Activated T-helper 2 cell treated with anti-CD3 and anti-CD28 coated beads, Interferon-gamma antibody, Interleukin-2, Interleukin-4, amounts not matched to agents 10 μg/mL and 5 μg/mL and 100 μg/mL, durations not matched to agents 14 hours and 24 hours and 36 hours (primary cell): ENCODE data around the gene CBX7. TPM values are rescaled to one million over a fixed set of nuclear protein-coding genes. Genes with fewer than 3 reads are reported as not detected.
"Not testable (repeated sequence)": the region's sequence is repeated elsewhere in the genome, so short reads cannot be mapped to it uniquely, and the experiment has no call there.

Experiments used
- DNase-seq: peaks from one replicate; pipeline ENCODE4 v3.0.0; 2021; ENCODE audit warnings: low spot score
- H3K27ac Mint-ChIP-seq: one replicate; pipeline ENCODE4 v1.8.0; 2021; ENCODE audit warnings: mixed read lengths
- H3K27me3 Mint-ChIP-seq: one replicate; pipeline ENCODE4 v1.8.0; 2021; ENCODE audit warnings: low read depth, mixed read lengths
- H3K36me3 Mint-ChIP-seq: one replicate; pipeline ENCODE4 v1.8.0; 2021; ENCODE audit warnings: low read depth, mixed read lengths
- H3K4me1 Mint-ChIP-seq: one replicate; pipeline ENCODE4 v1.8.0; 2021; ENCODE audit warnings: low read depth, mixed read lengths
- H3K4me3 Mint-ChIP-seq: one replicate; pipeline ENCODE4 v1.8.0; 2021; ENCODE audit warnings: low read depth, mild to moderate bottlenecking, moderate library complexity, mixed read lengths
- H3K9me3 Mint-ChIP-seq: one replicate; pipeline ENCODE4 v1.8.0; 2021; ENCODE audit warnings: mixed read lengths
- intact Hi-C: fragments of 100-400 bp; cut with micrococcal nuclease; formaldehyde crosslinking; loops from one replicate; pipeline ENCODE4 v1.15.1; 2023
- total RNA-seq: library from RNA; stranded (reverse); gene quantifications from 2 replicates; pipeline ENCODE4 v1.2.3, GENCODE V29; 2022

Gene CBX7
- total RNA-seq, 1 donor from 2014 or later: 11.8 TPM

DNA sequence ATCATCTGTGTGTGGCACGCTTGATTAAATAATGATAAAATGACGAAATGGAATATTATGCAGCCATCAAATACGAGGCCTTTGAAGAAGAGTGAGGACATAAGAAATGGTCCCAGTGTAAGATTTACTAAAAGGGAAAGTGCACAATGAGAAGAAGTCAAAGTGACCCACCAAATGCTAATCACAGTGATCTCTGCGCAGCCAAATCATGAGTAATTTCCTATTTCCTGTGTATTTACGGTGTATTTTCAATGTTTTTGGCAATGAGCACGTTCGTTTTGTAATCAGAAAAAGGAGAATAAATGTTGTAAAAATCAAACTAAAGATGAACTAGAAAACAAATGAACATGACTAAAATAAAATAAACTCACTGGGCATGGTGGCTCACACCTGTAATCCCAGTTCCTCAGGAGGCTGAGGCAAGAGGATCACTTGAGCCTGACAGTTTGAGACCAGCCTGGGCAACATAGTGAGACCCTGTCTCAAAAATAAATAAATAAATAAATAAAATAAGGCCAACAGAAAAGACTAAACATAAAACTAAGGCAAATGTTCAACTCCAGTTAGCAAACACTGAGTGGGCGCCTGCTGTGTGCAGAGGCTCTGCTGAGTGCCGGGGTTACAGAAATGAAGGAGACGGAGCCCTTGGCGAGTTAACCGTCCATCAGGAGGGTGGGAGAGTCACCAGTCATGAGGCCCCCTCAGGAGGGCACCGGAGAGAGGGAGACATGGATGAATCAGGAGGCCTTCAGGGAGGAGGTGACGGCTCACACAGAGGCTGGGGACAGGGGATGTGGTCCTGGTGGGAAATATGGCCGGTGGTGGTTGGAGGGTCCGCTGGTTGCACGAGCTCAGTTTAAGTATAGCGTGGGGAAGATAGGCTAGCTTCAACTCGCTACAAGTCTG is 26.0 kb upstream of the CBX7 start:
- Mint-ChIP-seq H3K27ac (no peak overlapping the region), H3K9me3 (no peaks in the 10 kb centered on the region), H3K27me3 (peaks cover 2% of the 10 kb centered on the region), H3K36me3 (no peaks in the 10 kb centered on the region), H3K4me3 (no peak overlapping the region), H3K4me1 (peaks cover 20% of the 10 kb centered on the region)
- DNase-seq: no peak
- intact Hi-C loops: no loop called here

- no peak overlapping the region for H3K27ac Mint-ChIP-seq
- no peaks in the 10 kb centered on the region for H3K9me3 Mint-ChIP-seq
- H3K36me3 Mint-ChIP-seq: no peaks in the 10 kb centered on the region
- intact Hi-C loops: no loop called here
- H3K27me3 Mint-ChIP-seq: peaks cover 2% of the 10 kb centered on the region
- no peak for DNase-seq
- H3K4me1 Mint-ChIP-seq: peaks cover 20% of the 10 kb centered on the region
- H3K4me3 Mint-ChIP-seq: no peak overlapping the region
Observed at GRCh38 chr22:39177791-39178190, 25.3 kb upstream of the CBX7 start.

DNA sequence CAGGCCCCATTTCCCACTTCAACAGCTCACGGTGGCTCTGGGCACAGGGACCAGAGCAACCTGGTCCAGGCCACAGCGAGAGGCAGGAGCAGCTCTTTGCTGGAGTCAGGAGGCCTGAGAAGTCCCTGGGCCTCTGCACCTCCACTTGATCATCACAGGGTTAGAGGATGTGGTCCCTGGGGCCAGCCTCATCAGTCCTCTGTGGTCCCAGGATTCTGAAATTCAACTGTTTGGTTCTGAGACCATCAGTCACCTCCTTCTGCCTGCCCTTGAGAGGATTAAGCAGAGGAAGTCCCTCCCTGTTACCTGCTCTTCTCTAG is 24.9 kb upstream of the CBX7 start:
- no peaks in the 10 kb centered on the region for H3K27me3 Mint-ChIP-seq
- no peaks in the 10 kb centered on the region for H3K36me3 Mint-ChIP-seq
- intact Hi-C loops: no loop called here
- H3K4me1 Mint-ChIP-seq: peaks cover 20% of the 10 kb centered on the region
- DNase-seq: no peak
- no peaks in the 10 kb centered on the region for H3K9me3 Mint-ChIP-seq
- no peak overlapping the region for H3K4me3 Mint-ChIP-seq
- no peak overlapping the region for H3K27ac Mint-ChIP-seq

DNA sequence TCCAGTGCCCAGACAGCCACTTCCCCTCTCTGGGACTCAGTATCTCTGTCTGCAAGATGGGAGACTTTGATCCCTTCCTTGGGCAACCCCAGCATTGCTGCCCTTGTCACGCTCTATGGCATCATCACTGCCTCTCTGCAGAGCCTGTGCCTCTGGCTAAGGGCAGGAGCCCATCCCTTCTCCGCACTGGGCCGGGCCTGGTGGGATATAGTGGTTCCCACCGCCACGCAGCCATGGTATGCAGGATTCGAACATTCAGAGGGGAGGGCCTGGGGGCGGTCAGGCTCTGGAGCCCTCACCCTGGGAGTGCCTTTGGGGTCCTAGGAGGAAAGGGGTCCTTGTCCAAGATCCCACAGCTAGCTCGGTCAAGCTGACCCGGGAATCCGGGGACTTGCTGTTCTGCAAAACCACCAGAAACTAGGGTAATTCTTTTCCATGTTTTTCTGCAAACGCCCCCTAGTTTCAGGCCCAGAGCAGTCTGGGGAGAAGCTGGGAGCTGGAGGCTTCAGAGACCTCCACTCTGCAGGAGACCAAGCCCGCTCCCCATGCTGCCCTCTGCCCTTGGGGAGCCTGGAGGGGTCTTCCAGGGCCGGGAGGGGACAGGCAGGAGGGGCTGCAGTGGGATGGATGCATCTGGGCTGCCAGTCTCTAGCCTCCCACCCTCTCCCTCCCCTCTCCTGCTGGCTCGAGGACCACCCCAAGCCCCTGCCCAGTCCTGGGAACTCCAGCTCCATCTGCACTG is 24.4 kb upstream of the CBX7 start:
- no peak overlapping the region for H3K27ac Mint-ChIP-seq
- peaks cover 21% of the 10 kb centered on the region for H3K4me1 Mint-ChIP-seq
- intact Hi-C loops: no loop called here
- H3K36me3 Mint-ChIP-seq: no peaks in the 10 kb centered on the region
- no peak overlapping the region for H3K4me3 Mint-ChIP-seq
- DNase-seq: no peak
- no peaks in the 10 kb centered on the region for H3K27me3 Mint-ChIP-seq
- H3K9me3 Mint-ChIP-seq: no peaks in the 10 kb centered on the region

GRCh38 chr22:39176143-39176713 is 23.7 kb upstream of the CBX7 start:
- no peaks in the 10 kb centered on the region for H3K27me3 Mint-ChIP-seq
- H3K4me1 Mint-ChIP-seq: peaks cover 23% of the 10 kb centered on the region
- no peak for DNase-seq
- intact Hi-C loops: no loop called here
- H3K4me3 Mint-ChIP-seq: no peak overlapping the region
- no peaks in the 10 kb centered on the region for H3K9me3 Mint-ChIP-seq
- no peak overlapping the region for H3K27ac Mint-ChIP-seq
- H3K36me3 Mint-ChIP-seq: no peaks in the 10 kb centered on the region

GRCh38 chr22:39175353-39176142 is 23.1 kb upstream of the CBX7 start:
- H3K4me3 Mint-ChIP-seq: no peak overlapping the region
- no peaks in the 10 kb centered on the region for H3K9me3 Mint-ChIP-seq
- H3K27me3 Mint-ChIP-seq: no peaks in the 10 kb centered on the region
- intact Hi-C loops: no loop called here
- peaks cover 29% of the 10 kb centered on the region for H3K4me1 Mint-ChIP-seq
- H3K27ac Mint-ChIP-seq: no peak overlapping the region
- H3K36me3 Mint-ChIP-seq: no peaks in the 10 kb centered on the region
- peak; percentile 6 for DNase-seq

GRCh38 chr22:39174498-39175352 is 22.2 kb upstream of the CBX7 start:
- Mint-ChIP-seq H3K36me3 (no peaks in the 10 kb centered on the region), H3K4me1 (peaks cover 29% of the 10 kb centered on the region), H3K4me3 (no peak overlapping the region), H3K9me3 (no peaks in the 10 kb centered on the region), H3K27me3 (peaks cover under 1% of the 10 kb centered on the region), H3K27ac (peak overlapping the region; percentile 80)
- DNase-seq: peak; percentile 38
- intact Hi-C loops: no loop called here

DNA sequence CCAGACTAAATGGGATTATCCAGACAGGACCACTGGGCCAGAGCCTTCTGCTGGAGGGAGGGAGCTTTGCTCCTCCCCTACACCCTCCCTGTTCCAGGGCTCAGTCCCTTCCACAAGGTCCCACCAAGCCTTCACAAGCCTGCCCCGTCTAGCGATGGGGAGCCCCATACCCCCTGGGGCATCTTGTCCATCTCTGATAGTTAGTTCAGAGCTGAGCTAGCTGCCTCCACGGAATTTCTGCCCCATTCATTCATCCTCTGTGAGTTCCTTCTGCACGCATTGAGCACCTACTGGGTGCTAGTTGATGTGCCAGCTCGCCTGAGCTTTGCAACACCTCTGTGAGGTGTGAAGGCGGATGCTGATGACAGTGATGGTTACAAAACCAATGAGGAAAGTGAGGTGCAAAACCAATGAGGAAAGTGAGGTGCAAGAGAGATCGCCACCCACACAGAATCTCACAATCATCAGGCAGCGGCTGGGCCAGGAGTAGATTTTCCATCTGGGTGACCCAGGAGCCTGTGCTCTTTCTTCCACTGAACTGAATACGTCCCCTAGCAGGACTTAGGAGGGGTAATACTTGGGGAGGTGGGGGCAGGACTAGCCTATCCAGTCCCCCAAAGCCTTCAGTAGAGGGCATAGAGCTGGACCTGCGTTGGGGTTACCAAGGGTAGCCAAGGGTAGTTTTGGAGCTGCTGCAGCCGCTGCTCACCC is 21.5 kb upstream of the CBX7 start:
- no peak overlapping the region for H3K4me3 Mint-ChIP-seq
- peak overlapping the region; percentile 80 for H3K27ac Mint-ChIP-seq
- DNase-seq: no peak
- intact Hi-C loops: no loop called here
- peaks cover 2% of the 10 kb centered on the region for H3K27me3 Mint-ChIP-seq
- H3K36me3 Mint-ChIP-seq: no peaks in the 10 kb centered on the region
- H3K4me1 Mint-ChIP-seq: peaks cover 29% of the 10 kb centered on the region
- no peaks in the 10 kb centered on the region for H3K9me3 Mint-ChIP-seq

DNA sequence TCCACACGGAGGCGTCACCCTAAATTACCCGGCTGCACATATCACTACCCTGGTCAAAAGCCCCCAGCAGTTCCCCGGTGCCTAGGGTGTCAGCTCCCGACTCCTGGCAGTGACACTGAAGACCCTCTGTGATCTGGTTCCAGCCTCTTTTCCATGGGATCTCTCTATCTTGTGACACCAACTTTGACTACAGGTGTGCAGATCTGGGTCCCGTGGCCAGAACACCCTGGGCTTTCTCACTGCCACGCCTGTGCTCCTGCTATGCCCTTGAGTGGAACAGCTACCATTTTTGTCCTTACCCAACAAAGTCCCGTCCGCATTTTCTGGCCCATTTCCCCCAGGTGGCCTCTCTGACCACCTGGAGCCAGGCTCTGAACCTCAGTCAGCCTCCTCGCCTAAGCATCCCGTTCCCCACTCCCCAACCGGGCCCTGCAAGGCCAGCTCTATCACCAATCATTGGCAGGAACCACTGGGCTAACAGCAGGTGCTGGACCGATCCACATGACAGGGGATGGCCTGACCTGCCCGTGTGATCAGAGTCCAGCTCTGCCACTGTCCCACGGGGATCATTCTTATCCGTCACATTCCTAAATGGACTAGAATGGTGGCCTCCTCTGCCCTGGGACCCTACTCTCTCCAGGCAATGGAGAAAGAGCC is 20.7 kb upstream of the CBX7 start:
- no peak overlapping the region for H3K4me3 Mint-ChIP-seq
- no peaks in the 10 kb centered on the region for H3K9me3 Mint-ChIP-seq
- peaks cover 2% of the 10 kb centered on the region for H3K27me3 Mint-ChIP-seq
- intact Hi-C loops: no loop called here
- no peaks in the 10 kb centered on the region for H3K36me3 Mint-ChIP-seq
- H3K4me1 Mint-ChIP-seq: peaks cover 27% of the 10 kb centered on the region
- no peak for DNase-seq
- H3K27ac Mint-ChIP-seq: no peak overlapping the region

DNA sequence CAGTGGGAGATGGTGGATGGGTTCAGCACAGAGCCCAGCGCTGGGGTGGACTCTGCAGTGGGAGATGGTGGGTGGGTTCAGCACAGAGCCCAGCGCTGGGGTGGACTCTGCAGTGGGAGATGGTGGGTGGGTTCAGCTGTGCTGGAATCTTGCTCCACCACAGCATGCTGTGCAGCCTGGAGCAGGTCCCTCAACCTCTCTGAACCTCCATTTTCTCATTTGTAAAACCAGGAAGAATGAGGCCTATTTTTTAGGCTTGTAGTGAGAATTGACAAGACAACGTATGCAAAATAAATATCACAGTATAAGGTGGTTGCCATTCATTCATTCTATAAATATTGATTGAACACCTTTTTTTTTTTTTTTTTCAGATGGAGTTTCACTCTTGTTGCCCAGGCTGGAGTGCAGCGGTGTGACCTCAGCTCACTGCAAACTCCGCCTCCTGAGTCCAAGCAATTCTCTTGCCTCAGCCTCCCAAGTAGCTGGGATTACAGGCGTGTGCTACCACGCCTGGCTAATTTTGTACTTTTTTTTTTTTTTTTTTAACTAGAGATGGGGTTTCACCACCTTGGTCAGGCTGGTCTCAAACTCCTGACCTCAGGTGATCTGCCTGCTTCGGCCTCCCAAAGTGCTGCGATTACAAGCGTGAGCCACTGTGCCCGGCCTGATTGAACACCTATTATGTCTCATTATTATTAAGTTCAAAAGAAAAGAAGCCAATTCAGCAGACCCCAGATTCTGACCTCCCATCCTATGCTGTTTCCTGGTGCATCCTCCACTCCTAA is 20.0 kb upstream of the CBX7 start:
- H3K27me3 Mint-ChIP-seq, DNase-seq, H3K36me3 Mint-ChIP-seq, H3K27ac Mint-ChIP-seq, H3K9me3 Mint-ChIP-seq, H3K4me3 Mint-ChIP-seq, intact Hi-C loops: not testable (repeated sequence)
- peaks cover 23% of the 10 kb centered on the region for H3K4me1 Mint-ChIP-seq
